ENCODE results near the gene TMEM179.

Gene TMEM179

DNA sequence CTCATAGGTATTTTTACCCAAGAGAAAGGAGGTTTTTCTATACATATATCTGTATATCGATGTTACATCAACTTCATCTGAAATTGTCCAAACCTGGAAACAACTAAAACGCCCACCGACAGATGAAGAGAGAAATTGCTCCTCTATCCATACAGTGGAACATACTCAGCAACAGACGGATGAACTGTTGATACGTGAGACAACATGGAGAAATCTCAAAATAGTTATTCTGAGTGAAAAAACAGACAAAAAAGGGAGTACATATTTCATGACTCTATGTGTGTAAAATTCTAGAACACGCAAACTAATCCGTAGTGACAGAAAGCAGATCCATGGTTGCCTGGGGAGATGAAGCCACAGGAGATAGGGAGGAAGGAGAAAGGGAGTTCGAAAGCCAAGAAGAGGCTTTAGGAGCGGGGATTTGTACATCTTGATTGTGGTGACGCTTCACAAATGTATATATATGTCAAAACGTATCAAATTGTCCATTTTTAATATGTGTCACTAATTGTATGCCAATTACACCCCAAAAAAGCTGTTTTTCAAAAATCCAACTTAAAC lies 62.6 kb downstream of the TMEM179 start:
- DNase-seq: no peak

Data from COR-L47 (cell line).